Transverse colon (tissue), 4 donors: ENCODE data around the gene AJM1. TPM values are rescaled to one million over a fixed set of nuclear protein-coding genes. Genes with fewer than 3 reads are reported as not detected.
"Not testable (repeated sequence)": the region's sequence is repeated elsewhere in the genome, so short reads cannot be mapped to it uniquely, and the experiment has no call there.

Experiments
- DNase-seq: peaks from one replicate; pipeline ENCODE4 v3.0.0-alpha.2; 2019
- H3K27ac ChIP-seq, 4 donors: fragments of 200-600 bp; sonication (generic); 2 replicates each; pipeline ENCODE4 v1.5.1; 2016 to 2018; ENCODE audit warnings: inconsistent platforms in 4 of 4
- H3K27me3 ChIP-seq: fragments of 200-600 bp; sonication (generic); 2 replicates; pipeline ENCODE4 v1.5.1; 2017; ENCODE audit warnings: inconsistent platforms
- H3K36me3 ChIP-seq, 4 donors: fragments of 200-600 bp; sonication (generic); 2 replicates each; pipeline ENCODE4 v1.5.1; 2017 to 2019; ENCODE audit warnings: inconsistent platforms in 4 of 4
- H3K4me1 ChIP-seq, 4 donors: fragments of 200-600 bp; sonication (generic); 2 replicates each; pipeline ENCODE4 v1.5.1; 2017 to 2020; ENCODE audit warnings: inconsistent platforms in 4 of 4
- H3K4me3 ChIP-seq, 4 donors: fragments of 200-600 bp; sonication (generic); 1 replicate in 1 of 4; 2 replicates in 3 of 4; pipeline versions ENCODE4 v1.5.1 to v1.6.1; 2017 to 2019; ENCODE audit warnings: inconsistent platforms in 4 of 4
- H3K9me3 ChIP-seq, 2 donors: fragments of 200-600 bp; sonication (generic); 2 replicates each; pipeline ENCODE4 v1.5.1; 2017 to 2019; ENCODE audit warnings: inconsistent platforms in 2 of 2
- EP300 ChIP-seq: sonication (generic); formaldehyde crosslinking; IDR thresholded peaks from one replicate; pipeline ENCODE4 v1.6.1; 2017; ENCODE audit warnings: antibody characterized with exemption, low read depth
- POLR2A ChIP-seq: fragments of 450-650 bp; IDR thresholded peaks from one replicate; pipeline ENCODE4 v1.6.1; 2016; ENCODE audit warnings: antibody characterized with exemption, mild to moderate bottlenecking, moderate library complexity
- POLR2AphosphoS5 ChIP-seq, 3 donors: sonication (generic); formaldehyde crosslinking; IDR thresholded peaks; one replicate each; pipeline ENCODE4 v1.6.1; 2016; ENCODE audit warnings: antibody characterized with exemption in 3 of 3
- WGBS, 2 donors: methylation state at CpG; one replicate each; pipeline ENCODE4 v1.1.5; 2018; ENCODE audit warnings: low coverage in 1 of 2; 5-methylcytosine and 5-hydroxymethylcytosine counted together
- in situ Hi-C, 4 donors: fragments of 200-750 bp; cut with MboI; loops; one replicate each; pipeline versions ENCODE4 v1.15.0 to v1.15.1; 2017; ENCODE audit warnings: low sequenced_read_pairs in 3 of 4, low pct_ligation_motif_present in 1 of 4, low pct_unique_long_range_greater_than_20kb in 1 of 4
- intact Hi-C: fragments of 100-400 bp; cut with DNase I; formaldehyde crosslinking; loops from one replicate; pipeline ENCODE4 v1.15.1; 2023; ENCODE audit warnings: low total_unique reads
- total RNA-seq, 4 donors: library from RNA; depleted of rRNA; stranded (reverse); fragments of >200 nt; gene quantifications; one replicate each; pipeline ENCODE4 v1.1.0, GENCODE V29; 2016
- TF ChIP-seq, protein P1 (sequence below), 5 experiments: fragments of 200-600 bp in 3 of 5; fragments of 450-650 bp in 2 of 5; sonication (generic) in 3 of 5; IDR thresholded peaks; 1 replicate in 2 of 5; 2 replicates in 3 of 5; pipeline ENCODE4 v1.5.1; 2016 to 2017; ENCODE audit warnings: antibody characterized with exemption in 5 of 5, inconsistent platforms in 3 of 5, mild to moderate bottlenecking in 2 of 5, moderate library complexity in 1 of 5

The AJM1 gene
- total RNA-seq, 4 donors from 2014 or later, result 9.8 to 26.5 (median 17.0) TPM

GRCh38 chr9:136867917-136868316 lies 25.6 kb downstream of the AJM1 start:
- Histone ChIP-seq H3K27me3 (no peaks in the 10 kb centered on the region), H3K27ac (no peak overlapping the region), H3K36me3 (peaks cover 0 to 8% (median 3%) of the 10 kb centered on the region in 4 donors), H3K4me3 (no peak overlapping the region), H3K9me3 (no peaks in the 10 kb centered on the region), H3K4me1 (peaks cover 7 to 31% (median 20%) of the 10 kb centered on the region in 4 donors)
- no peak for DNase-seq
- TF ChIP-seq POLR2A (no peak), POLR2AphosphoS5 (IDR thresholded peaks at IDR 0.05) (no peak), EP300 (no peak)
- TF ChIP-seq, protein P1, sequence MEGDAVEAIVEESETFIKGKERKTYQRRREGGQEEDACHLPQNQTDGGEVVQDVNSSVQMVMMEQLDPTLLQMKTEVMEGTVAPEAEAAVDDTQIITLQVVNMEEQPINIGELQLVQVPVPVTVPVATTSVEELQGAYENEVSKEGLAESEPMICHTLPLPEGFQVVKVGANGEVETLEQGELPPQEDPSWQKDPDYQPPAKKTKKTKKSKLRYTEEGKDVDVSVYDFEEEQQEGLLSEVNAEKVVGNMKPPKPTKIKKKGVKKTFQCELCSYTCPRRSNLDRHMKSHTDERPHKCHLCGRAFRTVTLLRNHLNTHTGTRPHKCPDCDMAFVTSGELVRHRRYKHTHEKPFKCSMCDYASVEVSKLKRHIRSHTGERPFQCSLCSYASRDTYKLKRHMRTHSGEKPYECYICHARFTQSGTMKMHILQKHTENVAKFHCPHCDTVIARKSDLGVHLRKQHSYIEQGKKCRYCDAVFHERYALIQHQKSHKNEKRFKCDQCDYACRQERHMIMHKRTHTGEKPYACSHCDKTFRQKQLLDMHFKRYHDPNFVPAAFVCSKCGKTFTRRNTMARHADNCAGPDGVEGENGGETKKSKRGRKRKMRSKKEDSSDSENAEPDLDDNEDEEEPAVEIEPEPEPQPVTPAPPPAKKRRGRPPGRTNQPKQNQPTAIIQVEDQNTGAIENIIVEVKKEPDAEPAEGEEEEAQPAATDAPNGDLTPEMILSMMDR (IDR thresholded peaks at IDR 0.05), result no peak
- WGBS, 2 donors, result 97 to 98% methylated on average over 9 to 18 of the region's 18 CpGs
- in situ Hi-C loops (no loop called here), intact Hi-C loops (loop anchor here (10.0 kb wide), 1 partner anchor 77 kb away; the partner anchor contains the start of genes C8G and FBXW5)

GRCh38 chr9:136868644-136869043 lies 26.4 kb downstream of the AJM1 start:
- peaks cover 7 to 29% (median 20%) of the 10 kb centered on the region in 4 donors for H3K4me1 ChIP-seq
- TF ChIP-seq EP300 (no peak), POLR2AphosphoS5 (IDR thresholded peaks at IDR 0.05) (no peak)
- TF ChIP-seq, protein P1 (IDR thresholded peaks at IDR 0.05), result no peak
- no peak for DNase-seq
- in situ Hi-C loops, result no loop called here
- WGBS, 2 donors, result 89% methylated on average over 11 of the region's 11 CpGs; no CpG with 5 or more reads in 1 of the 2 donors
- no peaks in the 10 kb centered on the region for H3K27me3 ChIP-seq
- no peak overlapping the region for H3K27ac ChIP-seq
- H3K36me3 ChIP-seq, result peaks cover 0 to under 1% (median 0%) of the 10 kb centered on the region in 4 donors
- no peak overlapping the region for H3K4me3 ChIP-seq
- H3K9me3 ChIP-seq, result no peaks in the 10 kb centered on the region
- intact Hi-C loops, result loop anchor here (10.0 kb wide), 1 partner anchor 76 kb away; the partner anchor contains the start of genes C8G and FBXW5

DNA sequence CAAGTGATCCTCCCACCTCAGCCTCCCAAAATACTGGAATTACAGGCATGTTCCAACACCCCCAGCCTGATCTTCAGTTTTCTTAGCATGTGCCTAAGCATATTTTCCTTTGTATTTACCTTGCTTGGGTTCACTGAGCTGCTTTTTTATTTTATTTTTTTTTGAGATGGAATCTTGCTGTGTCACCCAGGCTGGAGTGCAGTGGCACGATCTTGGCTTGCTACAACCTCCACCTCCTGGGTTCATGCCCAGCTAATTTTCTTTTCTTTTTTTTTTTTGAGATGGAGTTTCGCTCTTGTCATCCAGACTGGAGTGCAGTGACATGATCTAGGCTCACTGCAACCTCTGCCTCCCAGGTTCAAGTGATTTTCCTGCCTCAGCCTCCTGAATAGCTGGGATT lies 27.3 kb downstream of the AJM1 start:
- peaks cover 0 to 19% (median 16%) of the 10 kb centered on the region in 4 donors for H3K4me1 ChIP-seq
- in situ Hi-C loops, H3K27ac ChIP-seq, H3K36me3 ChIP-seq, H3K9me3 ChIP-seq, H3K4me3 ChIP-seq, H3K27me3 ChIP-seq, DNase-seq: not testable (repeated sequence)
- WGBS, 2 donors, result 86 to 90% methylated on average over 1 to 2 of the region's 2 CpGs
- intact Hi-C loops, result loop anchor here (10.0 kb wide), 1 partner anchor 75 kb away; the partner anchor contains the start of genes C8G and FBXW5

- Histone ChIP-seq H3K4me1 (no peaks in the 10 kb centered on the region), H3K27me3 (no peaks in the 10 kb centered on the region), H3K4me3 (no peak overlapping the region), H3K9me3 (no peaks in the 10 kb centered on the region), H3K27ac (no peak overlapping the region), H3K36me3 (no peaks in the 10 kb centered on the region)
- TF ChIP-seq, protein P1 (IDR thresholded peaks at IDR 0.05), result no peak
- TF ChIP-seq EP300 (no peak), POLR2AphosphoS5 (IDR thresholded peaks at IDR 0.05) (no peak), POLR2A (no peak)
- no peak for DNase-seq
- intact Hi-C loops, result no loop called here
- in situ Hi-C loops, result no loop called here
- 93 to 95% methylated on average over 3 to 6 of the region's 6 CpGs for WGBS, 2 donors
These were observed 32.9 kb downstream of the AJM1 start for GRCh38 chr9:136875155-136875554.

- H3K4me3 ChIP-seq, result no peak overlapping the region
- in situ Hi-C loops, result no loop called here
- peaks cover 0 to 4% (median 1%) of the 10 kb centered on the region in 4 donors for H3K4me1 ChIP-seq
- intact Hi-C loops, result no loop called here
- H3K27ac ChIP-seq, result no peak overlapping the region
- TF ChIP-seq POLR2AphosphoS5 (IDR thresholded peaks at IDR 0.05) (no peak), EP300 (no peak), POLR2A (no peak)
- TF ChIP-seq, protein P1 (IDR thresholded peaks at IDR 0.05), result no peak
- no peaks in the 10 kb centered on the region for H3K36me3 ChIP-seq
- WGBS, 2 donors, result 79 to 100% methylated on average over 1 to 5 of the region's 5 CpGs
- no peaks in the 10 kb centered on the region for H3K9me3 ChIP-seq
- no peaks in the 10 kb centered on the region for H3K27me3 ChIP-seq
- no peak for DNase-seq
These were observed 34.2 kb downstream of the AJM1 start for GRCh38 chr9:136876476-136876875.
